Fibroblast of pulmonary artery (primary cell): ENCODE data around the gene GOLGA7B.
"Not testable (repeated sequence)": the region's sequence is repeated elsewhere in the genome, so short reads cannot be mapped to it uniquely, and the experiment has no call there.

Source experiments
- DNase-seq: peaks from one replicate; pipeline ENCODE4 v3.0.0-alpha.2; 2010; ENCODE audit warnings: low read depth
- H3K4me3 ChIP-seq: replicated peaks from 2 replicates; pipeline ENCODE4 v1.5.1; 2011; ENCODE audit warnings: low read depth, mild to moderate bottlenecking, control low read depth, low read length, moderate library complexity
- CTCF ChIP-seq: IDR thresholded peaks from 2 replicates; pipeline ENCODE4 v1.5.1; 2011; ENCODE audit warnings: mild to moderate bottlenecking, control low read depth, low read length, inconsistent platforms; ENCODE audit errors: missing control alignments

The GOLGA7B gene

GRCh38 chr10:97830064-97830463 lies 19.6 kb upstream of the GOLGA7B start:
- no peak for TF ChIP-seq CTCF
- no peak overlapping the region for H3K4me3 ChIP-seq
- no peak for DNase-seq

GRCh38 chr10:97831259-97831658 lies 18.4 kb upstream of the GOLGA7B start:
- no peak for DNase-seq
- TF ChIP-seq CTCF: no peak
- H3K4me3 ChIP-seq: no peak overlapping the region

GRCh38 chr10:97836446-97836845 lies 13.2 kb upstream of the GOLGA7B start:
- DNase-seq: no peak
- H3K4me3 ChIP-seq: no peak overlapping the region
- TF ChIP-seq CTCF: no peak

- DNase-seq: no peak
- TF ChIP-seq CTCF: no peak
Measured at GRCh38 chr10:97838091-97838490, 11.6 kb upstream of the GOLGA7B start.

GRCh38 chr10:97841166-97841565 lies 8.5 kb upstream of the GOLGA7B start:
- not testable (repeated sequence) for DNase-seq, H3K4me3 ChIP-seq

More at GRCh38 chr10:97838091-97838490, 11.6 kb upstream of the GOLGA7B start:
- H3K4me3 ChIP-seq: no peak overlapping the region

- H3K4me3 ChIP-seq, DNase-seq: not testable (repeated sequence)
Measured at GRCh38 chr10:97842114-97842513, 7.5 kb upstream of the GOLGA7B start.

GRCh38 chr10:97842656-97843280 lies 6.9 kb upstream of the GOLGA7B start:
- DNase-seq: peak; percentile 5
- H3K4me3 ChIP-seq: no peak overlapping the region
- no peak for TF ChIP-seq CTCF

GRCh38 chr10:97843281-97843671 lies 6.4 kb upstream of the GOLGA7B start:
- no peak for TF ChIP-seq CTCF
- DNase-seq: no peak
- no peak overlapping the region for H3K4me3 ChIP-seq

GRCh38 chr10:97843972-97844371 lies 5.7 kb upstream of the GOLGA7B start:
- DNase-seq, H3K4me3 ChIP-seq: not testable (repeated sequence)
